ENCODE data around the gene C22orf23. TPM values are rescaled to one million over a fixed set of nuclear protein-coding genes. Genes with fewer than 3 reads are reported as not detected.

C22orf23 gene
- total RNA-seq, 1 experiment from 2014 or later, result 0.47 TPM

DNA sequence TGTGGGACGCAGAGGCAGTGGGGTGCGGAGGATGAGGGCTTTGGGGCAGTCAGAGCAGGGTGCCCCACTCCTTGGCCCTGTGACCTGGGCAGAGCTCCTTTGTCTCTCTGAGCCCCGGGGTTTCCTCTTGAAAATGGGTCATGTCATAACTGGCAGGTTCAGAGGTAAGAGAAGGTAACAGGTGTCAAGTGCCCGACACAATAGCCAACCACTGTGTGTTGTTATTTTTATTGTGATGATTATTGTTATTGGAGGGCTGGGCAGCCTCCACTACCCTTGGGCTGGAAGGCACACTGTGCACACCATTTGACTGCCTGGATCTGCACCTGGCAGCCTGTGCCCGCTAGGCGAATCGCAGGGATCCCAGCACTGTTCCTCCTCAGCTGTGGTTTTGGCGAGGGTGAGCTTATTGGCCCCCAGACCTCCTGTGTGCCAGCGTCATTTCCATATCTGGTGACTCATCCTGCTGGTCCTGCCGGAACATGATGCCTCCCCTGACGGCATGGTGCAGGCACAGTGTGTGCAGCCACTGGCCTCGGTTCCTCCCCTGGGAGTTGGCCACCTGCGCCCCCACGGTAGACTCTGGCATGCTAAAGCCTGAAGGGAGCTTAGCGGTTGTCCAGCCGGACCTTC is 46.4 kb upstream of the C22orf23 start (continued):
- TF ChIP-seq TCF7L2 (IDR thresholded peaks at IDR 0.05; ENCODE audit: borderline replicate concordance, extremely low read depth, insufficient read depth, insufficient read length), result no peak
- peak; percentile 54; the same call in 1 of the 2 replicates for TF ChIP-seq CBX3 (IDR thresholded peaks at IDR 0.05; ENCODE audit: low read depth)
- TF ChIP-seq CEBPB (IDR thresholded peaks at IDR 0.05; ENCODE audit: low read depth), result no peak

DNA sequence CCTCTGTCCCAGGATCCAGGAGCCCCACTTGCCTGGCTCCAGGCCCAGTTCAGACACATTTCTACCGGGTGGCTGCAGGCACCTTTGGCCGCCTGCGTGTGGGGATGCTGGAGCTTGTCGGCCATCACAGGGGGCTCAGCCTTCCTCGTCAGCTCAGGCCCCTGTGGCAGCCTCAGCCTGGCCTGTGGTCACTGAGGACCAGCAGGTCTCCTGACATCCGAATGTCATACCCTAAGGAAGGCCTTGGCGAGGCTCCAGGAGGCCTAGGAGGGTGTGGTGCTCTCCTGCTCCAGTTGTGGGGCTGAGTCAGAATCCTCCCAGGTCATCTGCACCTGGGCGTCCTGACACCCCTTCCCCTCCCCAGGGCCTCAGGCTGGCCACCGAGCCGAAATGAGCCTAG is 45.8 kb upstream of the C22orf23 start:
- Histone ChIP-seq H3K4me3 (replicated peaks in 1 of 2; ENCODE audit: low read depth in 1 of 2, low read length in 2 of 2) (peak overlapping the region in 1 of 2 experiments; percentile 9; a peak in 3 of 4 replicates), H3K4me1 (ENCODE audit: control insufficient read depth in 1 of 2, insufficient read depth in 2 of 2, low read length in 2 of 2) (peaks cover 20 to 43% of the 10 kb centered on the region in 2 experiments), H3K4me2 (ENCODE audit: low read length) (peak overlapping the region; percentile 62), H3K27ac (ENCODE audit: low read depth, low read length) (peak overlapping the region; percentile 50), H3K9me3 (ENCODE audit: control insufficient read depth in 1 of 2, insufficient read depth in 1 of 2, low read depth in 1 of 2, low read length in 2 of 2) (no peaks in the 10 kb centered on the region), H3K27me3 (ENCODE audit: insufficient read depth, low read length) (no peaks in the 10 kb centered on the region), H3K9ac (ENCODE audit: low read length) (peak overlapping the region; percentile 22), H3K79me2 (ENCODE audit: insufficient read depth, low read length) (no peaks in the 10 kb centered on the region), H3K9me2 (ENCODE audit: insufficient read depth) (no peaks in the 10 kb centered on the region), H2AFZ (ENCODE audit: low read depth, low read length, poor library complexity, severe bottlenecking) (no peak overlapping the region), H3K36me3 (ENCODE audit: control insufficient read depth in 1 of 2, insufficient read depth in 2 of 2, low read length in 2 of 2) (no peaks in the 10 kb centered on the region), H4K20me1 (ENCODE audit: insufficient read depth) (no peaks in the 10 kb centered on the region)
- CTCF ChIA-PET, result interaction anchor here (1.2 kb wide), 1 partner anchor 53 kb away, joined by 4 read pairs; no protein-coding TSS in a partner anchor
- BruUV-seq (replicated peaks), result no TSS peak
- POLR2A ChIA-PET, result interaction anchor here (0.9 to 1.3 kb wide), 3 partner anchors 13 to 46 kb away, joined by 3 to 6 read pairs (median 3); partner anchors contain the start of genes C22orf23 and POLR2F
- TF ChIP-seq TCF7L2 (IDR thresholded peaks at IDR 0.05; ENCODE audit: borderline replicate concordance, extremely low read depth, insufficient read depth, insufficient read length), result no peak
- TF ChIP-seq, protein P1, sequence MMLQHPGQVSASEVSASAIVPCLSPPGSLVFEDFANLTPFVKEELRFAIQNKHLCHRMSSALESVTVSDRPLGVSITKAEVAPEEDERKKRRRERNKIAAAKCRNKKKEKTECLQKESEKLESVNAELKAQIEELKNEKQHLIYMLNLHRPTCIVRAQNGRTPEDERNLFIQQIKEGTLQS (IDR thresholded peaks at IDR 0.05), result no peak
- TF ChIP-seq RAD21 (IDR thresholded peaks at IDR 0.05; ENCODE audit: low read depth), result no peak
- TF ChIP-seq CEBPB (IDR thresholded peaks at IDR 0.05; ENCODE audit: low read depth), result no peak
- TF ChIP-seq POLR2AphosphoS5 (IDR thresholded peaks at IDR 0.05; ENCODE audit: low read depth, low read length), result no peak; the same call in 1 of the 2 replicates
- no peak for TF ChIP-seq EZH2 (IDR thresholded peaks at IDR 0.05)
- DNase-seq (ENCODE audit: low read depth, low spot score) (peak; percentile 29), ATAC-seq (peak; percentile 26)
- RAD21 ChIA-PET (ENCODE audit: low non-redundant PET in 1 of 2, low total read pairs in 2 of 2, uncharacterized antibody in 2 of 2, unreplicated experiment in 2 of 2), result no interaction called here
- intact Hi-C loops (cut with micrococcal nuclease), result no loop called here
